HL-60 (cell line): ENCODE results near the gene METTL25.

ENCODE experiments used
- DNase-seq, 2 experiments: peaks; one replicate each; pipeline ENCODE4 v3.0.0-alpha.2; 2010 to 2020; ENCODE audit warnings: low read depth in 1 of 2, low spot score in 1 of 2
- H3K27ac ChIP-seq: fragments of 250-450 bp; sonication (Bioruptor Pico); replicated peaks from 2 replicates; pipeline ENCODE4 v1.5.1; 2020; ENCODE audit warnings: mild to moderate bottlenecking, moderate library complexity
- H3K27me3 ChIP-seq: fragments of 250-450 bp; sonication (Bioruptor Pico); 2 replicates; pipeline ENCODE4 v1.5.1; 2021; ENCODE audit warnings: mild to moderate bottlenecking, moderate library complexity; ENCODE audit not compliant: insufficient read depth, poor library complexity, severe bottlenecking
- H3K4me3 ChIP-seq: replicated peaks from 2 replicates; pipeline ENCODE4 v1.5.1; 2011; ENCODE audit warnings: mild to moderate bottlenecking, control low read depth, low read length; ENCODE audit not compliant: insufficient read depth
- GABPA ChIP-seq: IDR thresholded peaks from 2 replicates; pipeline ENCODE4 v1.6.1; 2012; ENCODE audit warnings: low read depth
- POLR2AphosphoS5 ChIP-seq: IDR thresholded peaks from 2 replicates; pipeline ENCODE4 v1.6.1; 2012; ENCODE audit warnings: low read depth
- SPI1 ChIP-seq: IDR thresholded peaks from 2 replicates; pipeline ENCODE4 v1.6.1; 2012; ENCODE audit warnings: low read depth, mild to moderate bottlenecking, borderline replicate concordance
- TF ChIP-seq, protein P1 (sequence below): IDR thresholded peaks from one replicate; pipeline ENCODE4 v1.5.1; 2011; ENCODE audit warnings: low read length, control low read depth, inconsistent platforms; ENCODE audit not compliant: insufficient read depth
- TF ChIP-seq, protein P2 (sequence below): IDR thresholded peaks from 2 replicates; pipeline ENCODE4 v1.6.1; 2012; ENCODE audit warnings: low read depth; ENCODE audit not compliant: insufficient replicate concordance

Gene METTL25

GRCh38 chr12:82476511-82476910, 118.2 kb downstream of the METTL25 start:
- no peak overlapping the region for H3K27ac ChIP-seq
- DNase-seq: no peak
- H3K4me3 ChIP-seq: no peak overlapping the region
- no peaks in the 10 kb centered on the region for H3K27me3 ChIP-seq
- TF ChIP-seq, protein P1, sequence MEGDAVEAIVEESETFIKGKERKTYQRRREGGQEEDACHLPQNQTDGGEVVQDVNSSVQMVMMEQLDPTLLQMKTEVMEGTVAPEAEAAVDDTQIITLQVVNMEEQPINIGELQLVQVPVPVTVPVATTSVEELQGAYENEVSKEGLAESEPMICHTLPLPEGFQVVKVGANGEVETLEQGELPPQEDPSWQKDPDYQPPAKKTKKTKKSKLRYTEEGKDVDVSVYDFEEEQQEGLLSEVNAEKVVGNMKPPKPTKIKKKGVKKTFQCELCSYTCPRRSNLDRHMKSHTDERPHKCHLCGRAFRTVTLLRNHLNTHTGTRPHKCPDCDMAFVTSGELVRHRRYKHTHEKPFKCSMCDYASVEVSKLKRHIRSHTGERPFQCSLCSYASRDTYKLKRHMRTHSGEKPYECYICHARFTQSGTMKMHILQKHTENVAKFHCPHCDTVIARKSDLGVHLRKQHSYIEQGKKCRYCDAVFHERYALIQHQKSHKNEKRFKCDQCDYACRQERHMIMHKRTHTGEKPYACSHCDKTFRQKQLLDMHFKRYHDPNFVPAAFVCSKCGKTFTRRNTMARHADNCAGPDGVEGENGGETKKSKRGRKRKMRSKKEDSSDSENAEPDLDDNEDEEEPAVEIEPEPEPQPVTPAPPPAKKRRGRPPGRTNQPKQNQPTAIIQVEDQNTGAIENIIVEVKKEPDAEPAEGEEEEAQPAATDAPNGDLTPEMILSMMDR: no peak
- TF ChIP-seq GABPA (no peak), SPI1 (no peak), POLR2AphosphoS5 (no peak)
- TF ChIP-seq, protein P2, sequence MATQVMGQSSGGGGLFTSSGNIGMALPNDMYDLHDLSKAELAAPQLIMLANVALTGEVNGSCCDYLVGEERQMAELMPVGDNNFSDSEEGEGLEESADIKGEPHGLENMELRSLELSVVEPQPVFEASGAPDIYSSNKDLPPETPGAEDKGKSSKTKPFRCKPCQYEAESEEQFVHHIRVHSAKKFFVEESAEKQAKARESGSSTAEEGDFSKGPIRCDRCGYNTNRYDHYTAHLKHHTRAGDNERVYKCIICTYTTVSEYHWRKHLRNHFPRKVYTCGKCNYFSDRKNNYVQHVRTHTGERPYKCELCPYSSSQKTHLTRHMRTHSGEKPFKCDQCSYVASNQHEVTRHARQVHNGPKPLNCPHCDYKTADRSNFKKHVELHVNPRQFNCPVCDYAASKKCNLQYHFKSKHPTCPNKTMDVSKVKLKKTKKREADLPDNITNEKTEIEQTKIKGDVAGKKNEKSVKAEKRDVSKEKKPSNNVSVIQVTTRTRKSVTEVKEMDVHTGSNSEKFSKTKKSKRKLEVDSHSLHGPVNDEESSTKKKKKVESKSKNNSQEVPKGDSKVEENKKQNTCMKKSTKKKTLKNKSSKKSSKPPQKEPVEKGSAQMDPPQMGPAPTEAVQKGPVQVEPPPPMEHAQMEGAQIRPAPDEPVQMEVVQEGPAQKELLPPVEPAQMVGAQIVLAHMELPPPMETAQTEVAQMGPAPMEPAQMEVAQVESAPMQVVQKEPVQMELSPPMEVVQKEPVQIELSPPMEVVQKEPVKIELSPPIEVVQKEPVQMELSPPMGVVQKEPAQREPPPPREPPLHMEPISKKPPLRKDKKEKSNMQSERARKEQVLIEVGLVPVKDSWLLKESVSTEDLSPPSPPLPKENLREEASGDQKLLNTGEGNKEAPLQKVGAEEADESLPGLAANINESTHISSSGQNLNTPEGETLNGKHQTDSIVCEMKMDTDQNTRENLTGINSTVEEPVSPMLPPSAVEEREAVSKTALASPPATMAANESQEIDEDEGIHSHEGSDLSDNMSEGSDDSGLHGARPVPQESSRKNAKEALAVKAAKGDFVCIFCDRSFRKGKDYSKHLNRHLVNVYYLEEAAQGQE: no peak

DNA sequence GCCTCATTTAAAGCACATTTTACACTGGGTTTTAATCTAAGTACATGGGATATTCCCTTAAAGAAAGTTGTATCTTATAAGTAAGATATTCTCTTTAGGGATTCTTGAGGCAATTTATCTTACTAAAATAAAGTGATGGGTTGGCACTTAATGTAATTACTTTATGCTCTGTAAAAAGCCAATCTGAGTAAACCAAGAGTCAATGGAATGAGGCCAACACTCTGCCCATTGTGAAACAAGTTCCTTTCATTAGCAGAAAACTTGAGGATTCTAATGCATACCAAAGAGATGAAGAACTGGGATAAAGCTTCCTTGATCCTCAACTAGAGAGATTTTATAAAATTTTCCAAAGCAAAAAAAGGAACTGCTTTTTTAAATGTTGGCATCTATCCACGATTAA, 121.2 kb downstream of the METTL25 start:
- TF ChIP-seq SPI1 (no peak), GABPA (no peak), POLR2AphosphoS5 (no peak)
- TF ChIP-seq, protein P2: no peak
- TF ChIP-seq, protein P1: no peak

GRCh38 chr12:82480606-82481005, 122.3 kb downstream of the METTL25 start:
- Histone ChIP-seq H3K27me3 (no peaks in the 10 kb centered on the region), H3K27ac (no peak overlapping the region), H3K4me3 (no peak overlapping the region)
- TF ChIP-seq SPI1: no peak
- TF ChIP-seq, protein P1: no peak
- TF ChIP-seq GABPA: no peak
- TF ChIP-seq, protein P2: no peak
- no peak for TF ChIP-seq POLR2AphosphoS5
- DNase-seq: no peak

More for the DNA sequence above, 121.2 kb downstream of the METTL25 start:
- no peaks in the 10 kb centered on the region for H3K27me3 ChIP-seq
- DNase-seq: no peak
- no peak overlapping the region for H3K4me3 ChIP-seq
- no peak overlapping the region for H3K27ac ChIP-seq
